OCI-LY1 (cell line): Measurements from ENCODE around the gene OR13C3.

Experiments
- H2AFZ ChIP-seq: fragments of 200-600 bp; sonication (generic), shearing (Covaris generic); 2 replicates; pipeline ENCODE4 v1.6.0; 2014; ENCODE audit warnings: antibody characterized with exemption, mild to moderate bottlenecking, low read length
- H3F3A ChIP-seq: fragments of 200-600 bp; sonication (generic), shearing (Covaris generic); 2 replicates; pipeline ENCODE4 v1.6.0; 2014; ENCODE audit warnings: mild to moderate bottlenecking, antibody characterized with exemption, low read length, moderate library complexity; ENCODE audit not compliant: insufficient read depth
- H3K27ac ChIP-seq: fragments of 200-600 bp; sonication (generic); 2 replicates; pipeline ENCODE4 v1.5.1; 2014; ENCODE audit warnings: low read length, mixed run types, mild to moderate bottlenecking, low read depth; ENCODE audit not compliant: poor library complexity, severe bottlenecking
- H3K27me3 ChIP-seq: fragments of 200-600 bp; sonication (generic); 2 replicates; pipeline ENCODE4 v1.6.0; 2014; ENCODE audit warnings: antibody characterized with exemption, mild to moderate bottlenecking, low read length, moderate library complexity; ENCODE audit not compliant: insufficient read depth
- H3K36me3 ChIP-seq: fragments of 200-600 bp; sonication (generic); 2 replicates; pipeline ENCODE4 v1.6.1; 2014; ENCODE audit warnings: mild to moderate bottlenecking, antibody characterized with exemption, low read length, moderate library complexity, mixed read lengths; ENCODE audit not compliant: insufficient read depth
- H3K4me1 ChIP-seq: fragments of 200-600 bp; sonication (generic); 2 replicates; pipeline ENCODE4 v1.5.1; 2014; ENCODE audit warnings: mild to moderate bottlenecking, low read length, moderate library complexity; ENCODE audit not compliant: insufficient read depth, severe bottlenecking
- H3K4me2 ChIP-seq: fragments of 200-600 bp; sonication (generic), shearing (Covaris generic); 2 replicates; pipeline ENCODE4 v1.6.1; 2014; ENCODE audit warnings: low read length
- H3K4me3 ChIP-seq: fragments of 200-600 bp; sonication (generic); 2 replicates; pipeline ENCODE4 v1.5.1; 2014; ENCODE audit warnings: low read length, low read depth, mild to moderate bottlenecking, mixed read lengths; ENCODE audit not compliant: poor library complexity, severe bottlenecking
- H3K79me2 ChIP-seq: fragments of 200-600 bp; shearing (Covaris generic); 2 replicates; pipeline ENCODE4 v1.6.1; 2016; ENCODE audit warnings: mixed run types, low read length, mixed read lengths; ENCODE audit not compliant: insufficient read depth
- H3K9ac ChIP-seq: fragments of 200-600 bp; sonication (generic), shearing (Covaris generic); 2 replicates; pipeline ENCODE4 v1.6.1; 2014; ENCODE audit warnings: mild to moderate bottlenecking, low read length, mixed read lengths
- H3K9me2 ChIP-seq: fragments of 200-600 bp; sonication (generic), shearing (Covaris generic); 2 replicates; pipeline ENCODE4 v1.6.1; 2014; ENCODE audit warnings: low read depth, mild to moderate bottlenecking, low read length, mixed read lengths
- H3K9me3 ChIP-seq: fragments of 200-600 bp; shearing (Covaris generic); 2 replicates; pipeline ENCODE4 v1.6.1; 2014; ENCODE audit warnings: low read length, mixed read lengths
- H4K20me1 ChIP-seq: fragments of 200-600 bp; sonication (generic), shearing (Covaris generic); 2 replicates; pipeline ENCODE4 v1.6.0; 2016; ENCODE audit warnings: mild to moderate bottlenecking, low read length; ENCODE audit not compliant: insufficient read depth
- EZH2 ChIP-seq: fragments of 200-600 bp; sonication (generic), shearing (Covaris generic); IDR thresholded peaks from 2 replicates; pipeline ENCODE4 v1.8.0; 2017; ENCODE audit warnings: borderline replicate concordance, mixed run types, mild to moderate bottlenecking, antibody characterized with exemption, low read length, moderate library complexity, mixed read lengths
- TF ChIP-seq, protein P1 (sequence below): fragments of 200-600 bp; sonication (generic), shearing (Covaris generic); IDR thresholded peaks from 2 replicates; pipeline ENCODE4 v1.5.1; 2017; ENCODE audit warnings: mild to moderate bottlenecking, antibody characterized with exemption, low read length, moderate library complexity, mixed read lengths

Gene OR13C3

DNA sequence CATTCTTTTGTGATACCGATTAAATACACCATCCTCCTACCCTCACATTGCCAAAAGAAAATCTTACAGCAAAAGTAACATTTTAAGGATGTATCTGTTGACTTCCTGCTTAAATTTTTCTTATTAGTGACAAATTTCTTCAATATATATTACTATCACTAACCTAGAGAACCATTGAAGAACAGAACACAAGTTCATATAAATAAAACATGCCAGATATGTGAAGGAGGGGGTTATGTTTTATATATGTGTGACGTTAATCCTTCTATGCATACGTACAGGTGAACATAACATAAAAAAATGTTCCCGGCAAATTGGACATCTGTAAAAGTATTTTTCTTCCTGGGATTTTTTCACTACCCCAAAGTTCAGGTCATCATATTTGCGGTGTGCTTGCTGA is 32.7 kb downstream of the OR13C3 start, which contains the start of gene OR13F1:
TSS of gene OR13F1 (plus strand) at position 301 of the 400 bp plus-strand sequence. CDS start at position 301, 0 bp downstream.
- no peaks in the 10 kb centered on the region for H3K79me2 ChIP-seq
- H3K4me3 ChIP-seq, result no peak within 1 kb of the TSS
- no peaks in the 10 kb centered on the region for H3K4me1 ChIP-seq
- H3K9ac ChIP-seq, result no peak within 1 kb of the TSS
- no peaks in the 10 kb centered on the region for H3K27me3 ChIP-seq
- H3K9me2 ChIP-seq, result no peaks in the 10 kb centered on the region
- H3F3A ChIP-seq, result no peaks in the 10 kb centered on the region
- H4K20me1 ChIP-seq, result no peaks in the 10 kb centered on the region
- no peaks in the 10 kb centered on the region for H3K36me3 ChIP-seq
- no peaks in the 10 kb centered on the region for H3K9me3 ChIP-seq
- no peak within 1 kb of the TSS for H3K4me2 ChIP-seq
- no peak within 1 kb of the TSS for H2AFZ ChIP-seq
- H3K27ac ChIP-seq, result no peak within 1 kb of the TSS
- TF ChIP-seq, protein P1, sequence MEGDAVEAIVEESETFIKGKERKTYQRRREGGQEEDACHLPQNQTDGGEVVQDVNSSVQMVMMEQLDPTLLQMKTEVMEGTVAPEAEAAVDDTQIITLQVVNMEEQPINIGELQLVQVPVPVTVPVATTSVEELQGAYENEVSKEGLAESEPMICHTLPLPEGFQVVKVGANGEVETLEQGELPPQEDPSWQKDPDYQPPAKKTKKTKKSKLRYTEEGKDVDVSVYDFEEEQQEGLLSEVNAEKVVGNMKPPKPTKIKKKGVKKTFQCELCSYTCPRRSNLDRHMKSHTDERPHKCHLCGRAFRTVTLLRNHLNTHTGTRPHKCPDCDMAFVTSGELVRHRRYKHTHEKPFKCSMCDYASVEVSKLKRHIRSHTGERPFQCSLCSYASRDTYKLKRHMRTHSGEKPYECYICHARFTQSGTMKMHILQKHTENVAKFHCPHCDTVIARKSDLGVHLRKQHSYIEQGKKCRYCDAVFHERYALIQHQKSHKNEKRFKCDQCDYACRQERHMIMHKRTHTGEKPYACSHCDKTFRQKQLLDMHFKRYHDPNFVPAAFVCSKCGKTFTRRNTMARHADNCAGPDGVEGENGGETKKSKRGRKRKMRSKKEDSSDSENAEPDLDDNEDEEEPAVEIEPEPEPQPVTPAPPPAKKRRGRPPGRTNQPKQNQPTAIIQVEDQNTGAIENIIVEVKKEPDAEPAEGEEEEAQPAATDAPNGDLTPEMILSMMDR, result no peak
- TF ChIP-seq EZH2, result no peak

DNA sequence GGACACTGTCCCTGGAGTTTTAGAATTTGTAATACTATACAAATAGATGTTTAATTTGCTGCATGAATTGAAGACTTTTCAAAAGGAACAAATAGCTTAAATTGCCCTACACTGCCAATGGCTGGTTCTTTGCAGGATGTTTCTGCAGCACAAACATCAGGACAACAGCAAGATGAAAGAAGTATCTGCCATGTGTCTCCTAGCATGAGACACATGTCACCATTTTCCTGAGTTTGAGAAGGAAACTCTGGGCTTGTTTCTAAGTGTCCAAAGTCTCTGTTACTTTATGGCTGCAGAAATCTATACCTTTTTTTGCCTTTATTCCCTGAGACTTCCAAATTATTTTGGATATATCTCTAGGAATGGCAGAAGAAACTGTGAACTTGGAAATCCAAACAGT is 33.2 kb downstream of the OR13C3 start:
- TF ChIP-seq, protein P1, result no peak
- no peak for TF ChIP-seq EZH2
- H3K79me2 ChIP-seq, result no peaks in the 10 kb centered on the region
- H3K9me3 ChIP-seq, result no peaks in the 10 kb centered on the region
- H3K4me3 ChIP-seq, result no peak overlapping the region
- no peak overlapping the region for H3K4me2 ChIP-seq
- no peaks in the 10 kb centered on the region for H3K27me3 ChIP-seq
- H3K9ac ChIP-seq, result no peak overlapping the region
- no peak overlapping the region for H3K27ac ChIP-seq
- no peak overlapping the region for H2AFZ ChIP-seq
- H3F3A ChIP-seq, result no peaks in the 10 kb centered on the region
- no peaks in the 10 kb centered on the region for H3K9me2 ChIP-seq
- no peaks in the 10 kb centered on the region for H3K4me1 ChIP-seq
- H3K36me3 ChIP-seq, result no peaks in the 10 kb centered on the region
- H4K20me1 ChIP-seq, result no peaks in the 10 kb centered on the region

DNA sequence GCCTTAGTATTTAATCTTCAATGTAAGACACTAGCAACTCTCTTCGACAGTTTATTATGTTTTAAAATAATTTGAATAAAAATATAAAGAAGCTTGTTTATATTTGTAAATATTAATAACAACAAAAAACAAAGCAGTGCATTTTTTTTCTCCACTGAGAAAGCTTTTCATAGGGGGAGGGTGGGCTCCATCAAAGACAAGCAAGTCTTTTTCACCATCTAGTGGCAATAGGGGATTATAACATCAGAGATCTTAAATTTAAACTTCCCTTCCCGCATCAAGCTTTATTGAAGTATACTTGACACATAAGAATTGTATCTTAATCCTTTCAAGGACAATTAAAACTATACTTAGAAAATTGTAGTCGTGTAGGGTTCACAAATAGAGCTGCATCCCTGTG is 41.8 kb downstream of the OR13C3 start:
- no peak for TF ChIP-seq EZH2
- TF ChIP-seq, protein P1, result peak; percentile 44

More for the DNA sequence above, 41.8 kb downstream of the OR13C3 start:
- Histone ChIP-seq H3K4me1 (no peaks in the 10 kb centered on the region), H3K27ac (no peak overlapping the region), H2AFZ (no peak overlapping the region), H3K9me3 (no peaks in the 10 kb centered on the region), H4K20me1 (no peaks in the 10 kb centered on the region), H3F3A (no peaks in the 10 kb centered on the region), H3K4me2 (no peak overlapping the region), H3K79me2 (no peaks in the 10 kb centered on the region), H3K9me2 (no peaks in the 10 kb centered on the region), H3K4me3 (no peak overlapping the region), H3K27me3 (no peaks in the 10 kb centered on the region), H3K9ac (no peak overlapping the region), H3K36me3 (no peaks in the 10 kb centered on the region)
